Measurements from ENCODE around the gene TCF12.

The TCF12 gene

GRCh38 chr15:57321485-57321884 lies 403.0 kb downstream of the TCF12 start:
- DNase-seq (ENCODE audit: low read depth), result no peak

- DNase-seq (ENCODE audit: low read depth), result no peak
Measured at GRCh38 chr15:57321973-57322601, 403.6 kb downstream of the TCF12 start.

GRCh38 chr15:57322602-57323250 lies 404.3 kb downstream of the TCF12 start:
- DNase-seq (ENCODE audit: low read depth), result no peak

- no peak for DNase-seq (ENCODE audit: low read depth)
Measured at GRCh38 chr15:57323299-57323805, 404.9 kb downstream of the TCF12 start.

- no peak for DNase-seq (ENCODE audit: low read depth)
Measured at GRCh38 chr15:57323806-57324589, 405.6 kb downstream of the TCF12 start.

DNA sequence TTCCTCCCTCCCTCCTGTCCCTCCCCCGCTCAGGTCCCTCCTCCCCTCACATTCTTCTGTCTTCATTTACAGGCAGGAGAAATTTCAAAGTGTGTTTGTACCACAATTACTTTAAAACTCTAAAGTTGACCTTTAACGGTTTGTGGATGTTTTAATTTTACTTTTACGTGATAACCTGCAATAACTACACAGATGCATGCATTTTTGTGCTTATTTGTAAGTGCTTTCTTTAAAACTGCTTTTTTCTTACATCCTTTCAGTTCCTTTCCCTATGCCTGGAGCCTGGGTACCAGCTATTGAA lies 406.1 kb downstream of the TCF12 start:
- no peak for DNase-seq (ENCODE audit: low read depth)

- no peak for DNase-seq (ENCODE audit: low read depth)
Measured at GRCh38 chr15:57324944-57325679, 406.7 kb downstream of the TCF12 start.

DNA sequence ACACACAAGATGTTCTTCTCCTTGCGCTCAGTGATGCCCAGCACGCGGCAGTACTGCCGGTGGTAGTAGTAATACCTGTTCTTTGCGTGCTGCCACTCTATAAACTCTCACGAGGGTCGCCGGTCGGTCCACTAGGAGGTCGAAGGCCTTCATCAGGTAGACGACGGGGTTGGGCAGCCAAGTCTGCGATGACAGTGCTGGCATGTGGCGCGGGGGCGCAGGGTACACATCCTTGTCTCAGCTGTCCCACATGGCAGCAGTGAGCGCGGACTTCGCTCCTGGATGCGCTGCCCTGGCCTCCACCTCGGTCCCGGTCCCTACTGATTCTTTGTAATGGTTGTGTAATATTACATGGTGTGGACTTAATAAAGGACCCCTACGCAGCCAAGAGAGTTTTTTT lies 407.8 kb downstream of the TCF12 start:
- DNase-seq (ENCODE audit: low read depth), result no peak

- DNase-seq (ENCODE audit: low read depth), result no peak
Measured at GRCh38 chr15:57327985-57328471, 409.6 kb downstream of the TCF12 start.

GRCh38 chr15:57328479-57328878 lies 410.0 kb downstream of the TCF12 start:
- DNase-seq (ENCODE audit: low read depth), result no peak

- DNase-seq (ENCODE audit: low read depth), result no peak
Measured at GRCh38 chr15:57328897-57329296, 410.5 kb downstream of the TCF12 start.

DNA sequence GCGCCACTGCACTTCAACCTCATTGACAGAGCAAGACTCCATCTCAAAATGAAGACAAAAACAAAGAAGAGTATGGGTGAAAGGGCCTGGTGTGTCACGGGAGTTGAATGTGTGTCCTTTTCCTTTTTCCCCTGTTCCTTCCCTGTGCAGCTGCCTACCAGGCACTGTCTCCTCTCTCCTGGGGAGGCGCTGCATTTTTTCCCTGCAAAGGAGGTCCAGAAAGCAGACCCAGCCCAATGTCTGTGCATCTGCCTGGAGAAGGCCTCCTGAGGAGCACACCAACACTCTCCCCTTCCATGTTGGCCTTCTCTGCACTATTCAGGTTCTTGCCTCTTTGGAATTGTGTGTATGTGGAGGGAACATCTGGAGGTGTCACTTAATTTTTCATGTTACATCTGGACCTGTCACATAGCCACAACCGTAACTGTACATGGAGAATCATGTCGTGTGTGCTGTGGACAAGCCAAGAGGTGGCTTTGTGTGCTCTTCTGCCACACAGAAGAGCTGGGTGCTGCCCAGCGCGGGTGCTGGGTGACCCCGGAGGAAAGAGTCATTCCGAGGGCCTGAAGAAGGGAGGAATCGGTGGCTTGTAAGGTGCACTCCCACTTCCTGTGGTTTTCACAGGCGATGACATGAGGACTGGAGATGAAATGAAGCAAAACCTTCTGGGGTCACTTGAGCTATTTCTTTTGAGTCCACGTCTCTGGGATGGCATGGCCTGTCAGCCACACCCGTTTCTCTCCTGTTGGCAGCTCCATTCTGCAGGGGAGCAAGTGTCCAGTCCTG lies 411.3 kb downstream of the TCF12 start:
- DNase-seq (ENCODE audit: low read depth), result no peak

DNA sequence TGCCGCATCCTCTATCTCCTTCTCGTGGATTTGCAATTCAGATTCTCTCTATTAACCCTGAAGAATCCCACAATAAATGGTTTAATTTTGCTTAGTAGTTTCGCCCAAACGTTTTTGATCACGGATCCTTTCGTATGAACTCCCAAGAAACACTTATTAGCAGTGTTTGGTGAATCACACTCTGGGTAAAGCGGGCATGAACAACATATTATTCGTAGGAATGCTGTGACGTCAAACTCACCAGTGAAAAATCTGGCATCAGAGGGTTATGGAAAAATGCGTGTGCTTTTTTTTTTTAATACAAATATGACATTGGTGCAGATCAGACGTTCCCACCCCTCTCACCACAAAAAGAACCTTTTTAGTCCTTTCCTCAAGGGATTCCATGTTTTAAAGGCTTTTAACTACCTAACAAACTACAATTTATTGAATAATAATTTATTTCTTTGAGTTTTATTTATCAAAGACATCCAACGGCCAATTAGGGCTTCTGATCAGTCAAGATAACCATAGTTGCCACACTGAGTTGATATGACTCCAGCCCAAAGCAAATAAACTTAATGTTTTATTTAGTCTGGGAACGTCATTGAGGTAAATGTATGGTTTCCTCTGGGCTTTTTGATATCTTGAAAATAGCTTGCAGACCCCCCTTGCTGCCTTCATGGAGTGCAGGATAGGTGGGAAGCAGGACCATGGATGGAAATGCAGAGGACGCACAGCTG lies 412.3 kb downstream of the TCF12 start:
- DNase-seq (ENCODE audit: low read depth), result no peak

GRCh38 chr15:57332326-57332725 lies 413.9 kb downstream of the TCF12 start:
- no peak for DNase-seq (ENCODE audit: low read depth)

- DNase-seq (ENCODE audit: low read depth), result no peak
Measured at GRCh38 chr15:57333487-57333886, 415.0 kb downstream of the TCF12 start.

- no peak for DNase-seq (ENCODE audit: low read depth)
Measured at GRCh38 chr15:57334257-57334656, 415.8 kb downstream of the TCF12 start.

- no peak for DNase-seq (ENCODE audit: low read depth)
Measured at GRCh38 chr15:57335293-57335715, 416.9 kb downstream of the TCF12 start.

GRCh38 chr15:57335719-57336118 lies 417.3 kb downstream of the TCF12 start:
- no peak for DNase-seq (ENCODE audit: low read depth)

GRCh38 chr15:57337868-57338411 lies 419.5 kb downstream of the TCF12 start:
- DNase-seq (ENCODE audit: low read depth), result no peak

- no peak for DNase-seq (ENCODE audit: low read depth)
Measured at GRCh38 chr15:57339321-57339720, 420.9 kb downstream of the TCF12 start.
